RWPE2 (cell line): ENCODE data around the gene OSBPL10.

Source experiments
- ATAC-seq: fragments of 200-7000 bp; cut with Tn5 transposase; 3 replicates; pipeline ENCODE4 v1.9.1; 2021; ENCODE audit warnings: low read depth
- DNase-seq: peaks from one replicate; pipeline ENCODE4 v3.0.0-alpha.2; 2020; ENCODE audit warnings: low spot score
- H3K27ac ChIP-seq: fragments of 450-650 bp; 2 replicates; pipeline ENCODE4 v1.5.1; 2017; ENCODE audit warnings: mild to moderate bottlenecking; ENCODE audit not compliant: poor library complexity, severe bottlenecking
- H3K27me3 ChIP-seq: fragments of 250-450 bp; sonication (Bioruptor Pico); 2 replicates; pipeline ENCODE4 v1.5.1; 2021; ENCODE audit warnings: mild to moderate bottlenecking, moderate library complexity; ENCODE audit not compliant: insufficient read depth, poor library complexity, severe bottlenecking
- H3K36me3 ChIP-seq: fragments of 250-450 bp; sonication (Bioruptor Pico); 2 replicates; pipeline ENCODE4 v1.5.1; 2020; ENCODE audit warnings: low read depth, mild to moderate bottlenecking, moderate library complexity
- H3K4me1 ChIP-seq: fragments of 250-450 bp; sonication (Bioruptor Pico); 2 replicates; pipeline ENCODE4 v1.5.1; 2021; ENCODE audit warnings: mild to moderate bottlenecking, moderate library complexity; ENCODE audit not compliant: insufficient read depth, poor library complexity, severe bottlenecking
- H3K4me3 ChIP-seq: fragments of 250-450 bp; sonication (Bioruptor Pico); 2 replicates; pipeline ENCODE4 v1.5.1; 2021; ENCODE audit warnings: mild to moderate bottlenecking, moderate library complexity; ENCODE audit not compliant: severe bottlenecking
- H3K9me3 ChIP-seq: fragments of 250-450 bp; sonication (Bioruptor Pico); 2 replicates; pipeline ENCODE4 v1.5.1; 2021; ENCODE audit warnings: mild to moderate bottlenecking, moderate library complexity; ENCODE audit not compliant: severe bottlenecking
- TF ChIP-seq, protein P1 (sequence below): fragments of 450-650 bp; IDR thresholded peaks from one replicate; pipeline ENCODE4 v1.5.1; 2017; ENCODE audit warnings: mild to moderate bottlenecking, moderate library complexity; ENCODE audit not compliant: poor library complexity, severe bottlenecking

The OSBPL10 gene

DNA sequence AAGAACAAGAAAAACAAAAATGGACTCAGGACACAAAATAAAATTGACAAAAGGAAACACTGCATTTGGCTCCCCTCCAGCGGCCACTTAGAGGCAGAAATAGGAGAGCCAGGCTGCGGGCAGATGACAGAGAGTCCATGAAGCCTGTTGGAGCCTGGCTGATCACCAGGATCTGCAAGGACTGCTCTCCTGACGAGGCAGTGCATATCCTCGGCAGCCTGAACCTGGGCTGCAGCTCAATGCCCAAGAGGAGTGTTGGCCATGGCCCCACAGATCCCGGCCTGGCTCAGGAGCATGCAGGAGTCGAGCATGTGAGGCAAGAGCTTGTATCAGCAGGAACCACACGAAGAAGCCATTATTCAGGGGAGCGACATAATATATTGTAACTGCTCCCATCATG is 248.5 kb downstream of the OSBPL10 start:
- Histone ChIP-seq H3K4me3 (no peak overlapping the region), H3K36me3 (peaks cover 36% of the 10 kb centered on the region), H3K27ac (no peak overlapping the region), H3K4me1 (peaks cover 5% of the 10 kb centered on the region), H3K27me3 (no peaks in the 10 kb centered on the region), H3K9me3 (no peaks in the 10 kb centered on the region)
- ATAC-seq: no peak
- no peak for DNase-seq
- TF ChIP-seq, protein P1, sequence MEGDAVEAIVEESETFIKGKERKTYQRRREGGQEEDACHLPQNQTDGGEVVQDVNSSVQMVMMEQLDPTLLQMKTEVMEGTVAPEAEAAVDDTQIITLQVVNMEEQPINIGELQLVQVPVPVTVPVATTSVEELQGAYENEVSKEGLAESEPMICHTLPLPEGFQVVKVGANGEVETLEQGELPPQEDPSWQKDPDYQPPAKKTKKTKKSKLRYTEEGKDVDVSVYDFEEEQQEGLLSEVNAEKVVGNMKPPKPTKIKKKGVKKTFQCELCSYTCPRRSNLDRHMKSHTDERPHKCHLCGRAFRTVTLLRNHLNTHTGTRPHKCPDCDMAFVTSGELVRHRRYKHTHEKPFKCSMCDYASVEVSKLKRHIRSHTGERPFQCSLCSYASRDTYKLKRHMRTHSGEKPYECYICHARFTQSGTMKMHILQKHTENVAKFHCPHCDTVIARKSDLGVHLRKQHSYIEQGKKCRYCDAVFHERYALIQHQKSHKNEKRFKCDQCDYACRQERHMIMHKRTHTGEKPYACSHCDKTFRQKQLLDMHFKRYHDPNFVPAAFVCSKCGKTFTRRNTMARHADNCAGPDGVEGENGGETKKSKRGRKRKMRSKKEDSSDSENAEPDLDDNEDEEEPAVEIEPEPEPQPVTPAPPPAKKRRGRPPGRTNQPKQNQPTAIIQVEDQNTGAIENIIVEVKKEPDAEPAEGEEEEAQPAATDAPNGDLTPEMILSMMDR: no peak

- H3K27ac ChIP-seq: no peak overlapping the region
- TF ChIP-seq, protein P1: no peak
- H3K27me3 ChIP-seq: no peaks in the 10 kb centered on the region
- peaks cover 5% of the 10 kb centered on the region for H3K4me1 ChIP-seq
- DNase-seq (no peak), ATAC-seq (no peak)
- no peaks in the 10 kb centered on the region for H3K9me3 ChIP-seq
- peaks cover 32% of the 10 kb centered on the region for H3K36me3 ChIP-seq
- no peak overlapping the region for H3K4me3 ChIP-seq
Observed at GRCh38 chr3:31729573-31729972, 251.5 kb downstream of the OSBPL10 start.

- Histone ChIP-seq H3K4me3 (no peak overlapping the region), H3K9me3 (no peaks in the 10 kb centered on the region), H3K27me3 (no peaks in the 10 kb centered on the region), H3K36me3 (peaks cover 32% of the 10 kb centered on the region), H3K4me1 (peaks cover 5% of the 10 kb centered on the region), H3K27ac (no peak overlapping the region)
- TF ChIP-seq, protein P1: no peak
- DNase-seq (no peak), ATAC-seq (peak; percentile 69; the same call in 2 of the 3 replicates)
Observed at GRCh38 chr3:31729082-31729481, 252.0 kb downstream of the OSBPL10 start.

- Histone ChIP-seq H3K4me1 (peaks cover 5% of the 10 kb centered on the region), H3K27me3 (no peaks in the 10 kb centered on the region), H3K27ac (no peak overlapping the region), H3K36me3 (peaks cover 30% of the 10 kb centered on the region), H3K4me3 (no peak overlapping the region), H3K9me3 (no peaks in the 10 kb centered on the region)
- DNase-seq: no peak
- TF ChIP-seq, protein P1: no peak
- no peak for ATAC-seq
Observed at GRCh38 chr3:31728403-31728802, 252.7 kb downstream of the OSBPL10 start.

DNA sequence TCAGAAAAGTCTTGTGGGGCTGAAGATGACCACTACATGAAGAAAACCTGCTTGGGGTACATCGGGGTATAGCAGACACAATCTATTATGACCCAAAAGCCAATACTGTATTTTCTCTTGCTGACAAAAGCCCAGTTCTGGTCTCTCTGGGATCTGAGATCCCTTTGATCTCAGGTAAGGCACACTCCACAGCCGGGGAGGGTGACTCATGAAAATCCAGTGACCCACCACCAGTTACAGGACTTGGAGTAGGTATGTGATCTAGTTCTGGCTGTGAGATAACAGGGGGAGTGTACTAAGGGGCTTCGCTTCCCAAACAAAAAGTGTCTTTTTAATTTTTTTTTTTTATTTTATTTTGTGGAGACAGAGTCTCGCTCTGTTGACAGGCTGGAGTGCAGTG is 255.1 kb downstream of the OSBPL10 start:
- Histone ChIP-seq H3K27ac (no peak overlapping the region), H3K27me3 (no peaks in the 10 kb centered on the region), H3K9me3 (no peaks in the 10 kb centered on the region), H3K4me1 (peaks cover 5% of the 10 kb centered on the region), H3K36me3 (peaks cover 10% of the 10 kb centered on the region), H3K4me3 (no peak overlapping the region)
- TF ChIP-seq, protein P1: no peak
- ATAC-seq: no peak
- DNase-seq: no peak
